Mesenchymal stem cell (in vitro differentiated cells and primary cell): ENCODE measurements around the gene GMNN.
"Not testable (repeated sequence)": the region's sequence is repeated elsewhere in the genome, so short reads cannot be mapped to it uniquely, and the experiment has no call there.

Experiments
- DNase-seq: peaks from one replicate; pipeline ENCODE4 v3.0.0-alpha.2; 2013
- H2AFZ ChIP-seq: one replicate; pipeline ENCODE4 v1.6.1; 2013; ENCODE audit warnings: low read depth, mild to moderate bottlenecking, control low read depth, inconsistent platforms, low read length, moderate library complexity
- H2AK5ac ChIP-seq: 2 replicates; pipeline ENCODE4 v1.6.1; 2013; ENCODE audit warnings: low read length, moderate library complexity, mild to moderate bottlenecking, inconsistent platforms; ENCODE audit not compliant: severe bottlenecking
- H2BK120ac ChIP-seq: one replicate; pipeline ENCODE4 v1.6.1; 2013; ENCODE audit warnings: low read depth, mild to moderate bottlenecking, inconsistent platforms, low read length, moderate library complexity
- H2BK12ac ChIP-seq, 2 experiments: one replicate each; pipeline ENCODE4 v1.6.1; 2013; ENCODE audit warnings: inconsistent platforms in 2 of 2, low read length in 2 of 2, mild to moderate bottlenecking in 2 of 2, moderate library complexity in 2 of 2, control low read depth in 1 of 2
- H2BK15ac ChIP-seq: one replicate; pipeline ENCODE4 v1.6.1; 2013; ENCODE audit warnings: mild to moderate bottlenecking, low read depth, inconsistent platforms; ENCODE audit not compliant: poor library complexity, severe bottlenecking
- H2BK5ac ChIP-seq: 2 replicates; pipeline ENCODE4 v1.6.1; 2013; ENCODE audit warnings: low read depth, mild to moderate bottlenecking, low read length, control low read depth, inconsistent platforms; ENCODE audit not compliant: poor library complexity, severe bottlenecking
- H3K14ac ChIP-seq, 2 experiments: one replicate each; pipeline ENCODE4 v1.6.1; 2013; ENCODE audit warnings: inconsistent platforms in 2 of 2, low read length in 2 of 2, control low read depth in 1 of 2, mild to moderate bottlenecking in 1 of 2, moderate library complexity in 1 of 2
- H3K18ac ChIP-seq, 2 experiments: one replicate each; pipeline ENCODE4 v1.6.1; 2013; ENCODE audit warnings: inconsistent platforms in 2 of 2, low read length in 2 of 2, control low read depth in 1 of 2, low read depth in 1 of 2, mild to moderate bottlenecking in 1 of 2
- H3K23ac ChIP-seq, 2 experiments: one replicate each; pipeline ENCODE4 v1.6.1; 2013; ENCODE audit warnings: inconsistent platforms in 2 of 2, low read length in 2 of 2, mild to moderate bottlenecking in 2 of 2, moderate library complexity in 2 of 2, control low read depth in 1 of 2
- H3K27ac ChIP-seq: 2 replicates; pipeline ENCODE4 v1.5.1; 2013; ENCODE audit warnings: mild to moderate bottlenecking, moderate library complexity, low read length, control low read depth, inconsistent platforms; ENCODE audit not compliant: poor library complexity, severe bottlenecking
- H3K27me3 ChIP-seq, 2 experiments: 2 replicates each; pipeline versions ENCODE4 v1.6.1 to v1.7.0; 2013; ENCODE audit warnings: low read length in 2 of 2, mild to moderate bottlenecking in 2 of 2, moderate library complexity in 2 of 2, control low read depth in 1 of 2, inconsistent platforms in 1 of 2; ENCODE audit not compliant: control insufficient read depth in 1 of 2, insufficient read depth in 1 of 2
- H3K36me3 ChIP-seq, 2 experiments: 2 replicates each; pipeline versions ENCODE4 v1.6.1 to v1.7.0; 2013; ENCODE audit warnings: low read length in 2 of 2, control low read depth in 1 of 2, inconsistent platforms in 1 of 2, low read depth in 1 of 2, mild to moderate bottlenecking in 1 of 2; ENCODE audit not compliant: insufficient read depth in 2 of 2, control insufficient read depth in 1 of 2
- H3K4ac ChIP-seq, 2 experiments: one replicate each; pipeline ENCODE4 v1.6.1; 2013; ENCODE audit warnings: inconsistent platforms in 2 of 2, low read length in 2 of 2, mild to moderate bottlenecking in 2 of 2, moderate library complexity in 2 of 2, control low read depth in 1 of 2, low read depth in 1 of 2
- H3K4me1 ChIP-seq: 2 replicates; pipeline ENCODE4 v1.6.1; 2013; ENCODE audit warnings: low read depth, low read length, control low read depth; ENCODE audit not compliant: control insufficient read depth, insufficient read depth
- H3K4me2 ChIP-seq: 2 replicates; pipeline ENCODE4 v1.6.1; 2013; ENCODE audit warnings: low read length, mild to moderate bottlenecking, inconsistent platforms; ENCODE audit not compliant: poor library complexity, severe bottlenecking
- H3K4me3 ChIP-seq, 2 experiments: 2 replicates each; pipeline versions ENCODE4 v1.5.1 to v1.7.0; 2013; ENCODE audit warnings: low read length in 2 of 2, mild to moderate bottlenecking in 2 of 2, control low read depth in 1 of 2, low read depth in 1 of 2; ENCODE audit not compliant: insufficient read depth in 1 of 2
- H3K79me1 ChIP-seq: replicated peaks from 2 replicates; pipeline ENCODE4 v1.6.1; 2013; ENCODE audit warnings: mild to moderate bottlenecking, control low read depth, low read length, inconsistent platforms; ENCODE audit not compliant: poor library complexity, severe bottlenecking
- H3K9ac ChIP-seq: 2 replicates; pipeline ENCODE4 v1.7.0; 2013; ENCODE audit warnings: mild to moderate bottlenecking, low read length, moderate library complexity
- H3K9me3 ChIP-seq: 2 replicates; pipeline ENCODE4 v1.7.0; 2013; ENCODE audit warnings: mild to moderate bottlenecking, low read length; ENCODE audit not compliant: control insufficient read depth
- H4K8ac ChIP-seq: one replicate; pipeline ENCODE4 v1.6.1; 2013; ENCODE audit warnings: inconsistent platforms, mild to moderate bottlenecking, low read length, moderate library complexity
- H4K91ac ChIP-seq: one replicate; pipeline ENCODE4 v1.6.1; 2013; ENCODE audit warnings: mild to moderate bottlenecking, low read length, inconsistent platforms
- whole genome bisulfite sequencing: methylation state at CpG from one replicate; pipeline ENCODE4 v1.1.7; 2013; ENCODE audit warnings: mixed read lengths; 5-methylcytosine and 5-hydroxymethylcytosine counted together

The GMNN gene

DNA sequence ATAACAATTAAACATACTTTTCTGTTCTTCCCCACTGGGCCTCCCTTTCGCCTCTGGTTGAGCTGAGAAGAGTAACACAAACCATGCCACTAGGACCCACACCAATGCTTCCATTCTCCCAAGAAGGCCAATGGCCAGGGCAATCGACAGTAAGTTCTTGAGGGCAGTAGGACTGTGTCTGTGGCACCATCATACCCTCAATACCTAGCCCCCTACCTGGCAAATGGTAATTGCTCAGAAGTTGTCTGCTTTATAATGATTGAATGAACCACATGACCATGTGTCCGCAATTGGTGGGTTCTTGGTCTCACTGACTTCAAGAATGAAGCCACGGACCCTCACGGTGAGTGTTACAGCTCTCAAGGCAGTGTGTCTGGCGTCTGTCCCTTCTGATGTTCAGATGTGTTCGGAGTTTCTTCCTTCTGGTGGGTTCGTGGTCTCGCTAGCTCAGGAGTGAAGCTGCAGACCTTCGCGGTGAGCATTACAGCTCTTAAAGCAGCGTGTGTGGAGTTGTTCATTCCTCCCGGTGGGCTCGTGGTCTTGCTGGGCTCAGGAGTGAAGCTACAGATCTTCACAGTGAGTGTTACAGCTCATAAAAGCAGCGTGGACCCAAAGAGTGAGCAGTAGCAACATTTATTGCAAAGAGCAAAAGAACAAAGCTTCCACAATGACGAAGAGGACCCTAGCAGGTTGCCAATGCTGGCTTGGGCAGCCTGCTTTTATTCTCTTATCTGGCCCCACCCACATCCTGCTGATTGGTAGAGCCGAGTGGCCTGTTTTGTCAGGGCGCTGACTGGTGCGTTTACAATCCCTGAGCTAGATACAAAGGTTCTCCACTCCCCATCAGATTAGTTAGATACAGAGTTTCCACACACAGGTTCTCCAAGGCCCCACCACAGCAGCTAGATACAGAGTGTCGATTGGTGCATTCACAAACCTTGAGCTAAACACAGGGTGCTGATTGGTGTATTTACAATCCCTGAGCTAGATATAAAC is 9.6 kb upstream of the GMNN start:
- H3K18ac ChIP-seq, H2AK5ac ChIP-seq, H3K4me2 ChIP-seq, H3K9me3 ChIP-seq, H3K9ac ChIP-seq, H2BK5ac ChIP-seq, H4K91ac ChIP-seq, H3K27ac ChIP-seq, H4K8ac ChIP-seq, H3K4me1 ChIP-seq, H3K23ac ChIP-seq, H3K4me3 ChIP-seq, H2AFZ ChIP-seq, H3K14ac ChIP-seq, H3K36me3 ChIP-seq, H2BK12ac ChIP-seq, H3K79me1 ChIP-seq, H3K27me3 ChIP-seq, H2BK120ac ChIP-seq, H3K4ac ChIP-seq, DNase-seq, H2BK15ac ChIP-seq: not testable (repeated sequence)
- 94% methylated on average over 20 of the region's 20 CpGs for WGBS

DNA sequence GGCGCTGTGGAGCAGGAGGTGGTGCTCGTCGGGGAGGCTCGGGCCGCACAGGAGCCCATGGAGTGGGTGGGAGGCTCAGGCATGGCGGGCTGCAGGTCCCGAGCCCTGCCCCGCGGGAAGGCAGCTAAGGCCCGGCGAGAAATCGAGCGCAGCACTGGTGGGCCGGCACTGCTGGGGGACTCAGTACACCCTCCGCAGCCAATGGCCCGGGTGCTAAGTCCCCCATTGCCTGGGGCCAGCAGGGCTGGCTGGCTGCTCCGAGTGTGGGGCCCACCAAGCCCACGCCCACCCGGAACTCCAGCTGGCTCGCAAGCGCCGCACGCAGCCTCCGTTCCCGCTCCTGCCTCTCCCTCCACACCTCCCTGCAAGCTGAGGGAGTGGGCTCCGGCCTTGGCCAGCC is 8.8 kb upstream of the GMNN start:
- not testable (repeated sequence) for H3K4me3 ChIP-seq, DNase-seq, H2BK12ac ChIP-seq, H3K4me2 ChIP-seq, H2BK5ac ChIP-seq, H3K23ac ChIP-seq, H3K4me1 ChIP-seq, H3K36me3 ChIP-seq, H4K8ac ChIP-seq, H2AFZ ChIP-seq, H2AK5ac ChIP-seq, H3K9ac ChIP-seq, H3K79me1 ChIP-seq, H4K91ac ChIP-seq, H2BK120ac ChIP-seq, H3K14ac ChIP-seq, H3K4ac ChIP-seq, H3K27me3 ChIP-seq, H3K18ac ChIP-seq, H2BK15ac ChIP-seq, H3K9me3 ChIP-seq, H3K27ac ChIP-seq
- 96% methylated on average over 6 of the region's 26 CpGs for WGBS

DNA sequence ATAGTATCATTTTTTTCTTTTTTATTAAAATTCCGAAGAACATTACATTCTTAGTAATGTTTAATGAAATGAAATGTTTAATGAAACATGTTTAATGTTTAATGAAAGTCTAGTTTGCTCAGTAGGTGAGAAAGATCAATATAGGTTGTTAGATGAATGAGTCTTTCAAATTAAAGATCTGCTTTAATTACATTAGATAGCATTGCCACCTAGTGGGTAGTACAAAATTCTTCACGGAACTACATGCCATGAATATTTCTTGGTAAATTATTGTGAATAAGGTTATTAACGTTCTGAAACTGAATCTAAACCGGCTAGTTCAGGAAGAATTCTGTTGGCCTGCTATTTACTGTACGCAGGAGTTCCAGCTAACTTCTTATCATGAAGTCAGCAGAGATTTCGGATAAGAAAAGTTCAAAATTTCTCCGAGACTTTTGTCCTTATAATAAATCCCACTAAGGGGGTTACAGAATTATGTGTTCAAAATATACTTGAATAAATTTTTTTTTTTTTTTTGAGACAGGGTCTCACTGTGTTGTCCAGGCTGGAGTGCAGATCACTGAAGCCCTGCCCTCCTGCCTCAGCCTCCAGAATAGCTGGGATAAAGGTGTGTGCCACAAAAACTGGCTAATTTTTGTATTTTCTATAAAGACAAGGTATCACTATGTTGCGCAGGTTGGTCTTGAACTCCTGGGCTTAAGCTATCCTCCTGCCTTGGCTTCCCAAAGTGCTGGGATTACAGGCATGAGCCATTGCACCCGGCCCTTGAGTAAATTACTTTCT is 7.9 kb upstream of the GMNN start:
- Histone ChIP-seq H3K4me1 (no peaks in the 10 kb centered on the region), H3K4ac (peak overlapping the region in 1 of 2 experiments; percentile 51), H3K36me3 (no peaks in the 10 kb centered on the region), H3K23ac (no peak overlapping the region), H3K27ac (no peak overlapping the region), H3K18ac (no peak overlapping the region), H3K9ac (peak overlapping the region; percentile 55), H2AK5ac (no peak overlapping the region), H2AFZ (no peak overlapping the region), H2BK5ac (no peak overlapping the region), H3K4me2 (no peak overlapping the region), H4K91ac (no peak overlapping the region), H3K27me3 (no peaks in the 10 kb centered on the region), H3K14ac (no peak overlapping the region), H2BK15ac (no peak overlapping the region), H3K9me3 (no peaks in the 10 kb centered on the region), H3K79me1 (no peaks in the 10 kb centered on the region), H3K4me3 (no peak overlapping the region), H2BK12ac (no peak overlapping the region), H4K8ac (no peak overlapping the region), H2BK120ac (no peak overlapping the region)
- WGBS, result 74% methylated on average over 5 of the region's 9 CpGs
- DNase-seq, result peak; percentile 37

DNA sequence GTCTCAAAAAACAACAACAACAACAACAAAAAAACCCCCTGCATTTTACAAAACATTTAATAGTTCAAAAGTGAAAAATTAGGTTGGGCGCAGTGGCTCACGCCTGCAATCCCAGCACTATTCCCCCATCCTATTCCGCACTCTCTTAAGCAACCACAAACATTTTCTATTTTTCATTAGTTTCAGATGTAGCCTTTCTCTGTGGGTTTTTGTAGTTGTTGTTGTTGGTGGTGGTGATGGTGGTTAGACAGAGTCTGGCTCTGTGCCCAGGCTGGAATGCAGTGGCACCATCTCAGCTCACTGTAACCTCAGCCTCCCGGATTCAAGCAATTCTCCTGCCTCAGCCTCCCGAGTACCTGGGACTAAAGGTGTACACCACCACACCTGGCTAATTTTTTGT is 6.4 kb upstream of the GMNN start:
- no peak overlapping the region for H2BK5ac ChIP-seq
- H2AFZ ChIP-seq, result no peak overlapping the region
- no peak overlapping the region for H3K14ac ChIP-seq
- no peaks in the 10 kb centered on the region for H3K79me1 ChIP-seq
- H3K36me3 ChIP-seq, result no peaks in the 10 kb centered on the region
- no peak overlapping the region for H2AK5ac ChIP-seq
- H3K27ac ChIP-seq, result no peak overlapping the region
- no peak overlapping the region for H3K23ac ChIP-seq
- H3K27me3 ChIP-seq, result no peaks in the 10 kb centered on the region
- no peak overlapping the region for H4K91ac ChIP-seq
- no peak overlapping the region for H2BK15ac ChIP-seq
- H2BK120ac ChIP-seq, result no peak overlapping the region
- no peaks in the 10 kb centered on the region for H3K4me1 ChIP-seq
- H3K18ac ChIP-seq, result no peak overlapping the region
- DNase-seq, result no peak
- H2BK12ac ChIP-seq, result no peak overlapping the region
- no peak overlapping the region for H3K4ac ChIP-seq
- H3K9me3 ChIP-seq, result no peaks in the 10 kb centered on the region
- 96% methylated on average over 4 of the region's 5 CpGs for WGBS
- H3K4me2 ChIP-seq, result no peak overlapping the region
- no peak overlapping the region for H4K8ac ChIP-seq
- no peak overlapping the region for H3K9ac ChIP-seq
- no peak overlapping the region for H3K4me3 ChIP-seq
